ENCODE results near the gene ARAP1.
A peak's percentile ranks its signal among the peaks of the same experiment; 100 is the strongest.

ARAP1 gene

GRCh38 chr11:72743321-72744221 is 8.6 kb downstream of the ARAP1 start:
- DNase-seq (ENCODE audit: low read depth in 2 of 2), result no peak

- no peak for DNase-seq (ENCODE audit: low read depth in 2 of 2)
These were observed 9.5 kb downstream of the ARAP1 start for GRCh38 chr11:72742513-72743320.

- DNase-seq (ENCODE audit: low read depth in 2 of 2), result no peak
These were observed 10.2 kb downstream of the ARAP1 start for GRCh38 chr11:72741849-72742512.

- DNase-seq (ENCODE audit: low read depth in 2 of 2), result no peak
These were observed 10.8 kb downstream of the ARAP1 start for GRCh38 chr11:72741429-72741833.

- DNase-seq (ENCODE audit: low read depth in 2 of 2), result no peak
These were observed 11.4 kb downstream of the ARAP1 start for GRCh38 chr11:72740562-72741428.

- DNase-seq (ENCODE audit: low read depth in 2 of 2), result no peak
These were observed 12.2 kb downstream of the ARAP1 start for GRCh38 chr11:72740060-72740424.

- DNase-seq (ENCODE audit: low read depth in 2 of 2), result no peak
These were observed 12.8 kb downstream of the ARAP1 start for GRCh38 chr11:72739240-72740059.

GRCh38 chr11:72738199-72739141 is 13.7 kb downstream of the ARAP1 start:
- DNase-seq (ENCODE audit: low read depth in 2 of 2), result no peak

GRCh38 chr11:72737336-72737735 is 14.9 kb downstream of the ARAP1 start:
- DNase-seq (ENCODE audit: low read depth in 2 of 2), result no peak

GRCh38 chr11:72736452-72737069 is 15.6 kb downstream of the ARAP1 start:
- peak; percentile 48 to 52 for DNase-seq (ENCODE audit: low read depth in 2 of 2)

- no peak for DNase-seq (ENCODE audit: low read depth in 2 of 2)
These were observed 16.6 kb downstream of the ARAP1 start for GRCh38 chr11:72735495-72736027.

- no peak for DNase-seq (ENCODE audit: low read depth in 2 of 2)
These were observed 19.9 kb downstream of the ARAP1 start for GRCh38 chr11:72732329-72732728.

- DNase-seq (ENCODE audit: low read depth in 2 of 2), result no peak
These were observed 21.5 kb downstream of the ARAP1 start for GRCh38 chr11:72730737-72731136.

- DNase-seq (ENCODE audit: low read depth in 2 of 2), result no peak
These were observed 22.0 kb downstream of the ARAP1 start for GRCh38 chr11:72730243-72730642.

GRCh38 chr11:72727521-72727920 is 24.7 kb downstream of the ARAP1 start:
- DNase-seq (ENCODE audit: low read depth in 2 of 2), result no peak

- DNase-seq (ENCODE audit: low read depth in 2 of 2), result no peak
These were observed 25.7 kb downstream of the ARAP1 start for GRCh38 chr11:72726266-72727220.

GRCh38 chr11:72725724-72726028 is 26.5 kb downstream of the ARAP1 start:
- no peak for DNase-seq (ENCODE audit: low read depth in 2 of 2)
